ENCODE data around the gene PARN.

- TF ChIP-seq, protein P1, sequence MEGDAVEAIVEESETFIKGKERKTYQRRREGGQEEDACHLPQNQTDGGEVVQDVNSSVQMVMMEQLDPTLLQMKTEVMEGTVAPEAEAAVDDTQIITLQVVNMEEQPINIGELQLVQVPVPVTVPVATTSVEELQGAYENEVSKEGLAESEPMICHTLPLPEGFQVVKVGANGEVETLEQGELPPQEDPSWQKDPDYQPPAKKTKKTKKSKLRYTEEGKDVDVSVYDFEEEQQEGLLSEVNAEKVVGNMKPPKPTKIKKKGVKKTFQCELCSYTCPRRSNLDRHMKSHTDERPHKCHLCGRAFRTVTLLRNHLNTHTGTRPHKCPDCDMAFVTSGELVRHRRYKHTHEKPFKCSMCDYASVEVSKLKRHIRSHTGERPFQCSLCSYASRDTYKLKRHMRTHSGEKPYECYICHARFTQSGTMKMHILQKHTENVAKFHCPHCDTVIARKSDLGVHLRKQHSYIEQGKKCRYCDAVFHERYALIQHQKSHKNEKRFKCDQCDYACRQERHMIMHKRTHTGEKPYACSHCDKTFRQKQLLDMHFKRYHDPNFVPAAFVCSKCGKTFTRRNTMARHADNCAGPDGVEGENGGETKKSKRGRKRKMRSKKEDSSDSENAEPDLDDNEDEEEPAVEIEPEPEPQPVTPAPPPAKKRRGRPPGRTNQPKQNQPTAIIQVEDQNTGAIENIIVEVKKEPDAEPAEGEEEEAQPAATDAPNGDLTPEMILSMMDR (IDR thresholded peaks at IDR 0.05), result no peak
- no peak for TF ChIP-seq POLR2A (IDR thresholded peaks at IDR 0.05)
Observed at GRCh38 chr16:14472357-14472756, 157.7 kb downstream of the PARN start.
